Spleen (tissue), 7 donors: ENCODE measurements around the gene MACROH2A1.

Source experiments
- CTCF ChIP-seq, 11 experiments: fragments of 200-600 bp in 7 of 11; fragments of 450-650 bp in 4 of 11; sonication (generic) in 4 of 11; IDR thresholded peaks in 8 of 11; conservative IDR thresholded peaks in 3 of 11; 1 replicate in 7 of 11; 2 replicates in 4 of 11; pipeline versions ENCODE4 v1.4.0 to v1.8.0; 2016 to 2021; ENCODE audit warnings: antibody characterized with exemption in 11 of 11, inconsistent platforms in 4 of 11, mild to moderate bottlenecking in 1 of 11
- POLR2A ChIP-seq, 3 donors: fragments of 450-650 bp; IDR thresholded peaks; one replicate each; pipeline ENCODE4 v1.5.1; 2017; ENCODE audit warnings: antibody characterized with exemption in 3 of 3, mild to moderate bottlenecking in 1 of 3
- POLR2AphosphoS5 ChIP-seq, 3 donors: sonication (generic); formaldehyde crosslinking; IDR thresholded peaks; one replicate each; pipeline ENCODE4 v1.5.1; 2017; ENCODE audit warnings: antibody characterized with exemption in 3 of 3
- donor health status: DM: no; HTN: no; CAD: no; lungs with moderate emphysema.
- donor health status: DM: no; HTN: no; CAD: no.
- donor health status: DM: no; HTN: no; CAD: no.

- TF ChIP-seq POLR2A (IDR thresholded peaks at IDR 0.05) (no peak), POLR2AphosphoS5 (IDR thresholded peaks at IDR 0.05) (no peak), CTCF (IDR thresholded peaks at IDR 0.05 in 8 of 11, conservative IDR thresholded peaks at IDR 0.05 in 3 of 11) (no peak)
Observed at GRCh38 chr5:135327429-135328127, 71.5 kb downstream of the MACROH2A1 start.
